ENCODE measurements around the gene SKP2. TPM values are rescaled to one million over a fixed set of nuclear protein-coding genes. Genes with fewer than 3 reads are reported as not detected.

Gene SKP2
- total and polyA plus RNA-seq, 2 donors (not counting 3 experiments of a cell fraction or from before 2014, with no cell fraction given): 12.5 to 40.9 TPM

GRCh38 chr5:36168737-36169136 lies 16.8 kb downstream of the SKP2 start:
- Histone ChIP-seq H3K9me3 (replicated peaks; ENCODE audit: control insufficient read depth, insufficient read depth, low read length) (no peaks in the 10 kb centered on the region), H4K20me1 (replicated peaks; ENCODE audit: control insufficient read depth, extremely low read depth, insufficient read depth, low read length) (no peaks in the 10 kb centered on the region), H2AFZ (ENCODE audit: low read depth, low read length) (no peak overlapping the region), H3K27ac (ENCODE audit: insufficient read depth, low read depth, low read length) (no peak overlapping the region), H3K4me2 (ENCODE audit: insufficient read depth, low read length) (no peak overlapping the region), H3K79me2 (ENCODE audit: control insufficient read depth, insufficient read depth, low read length) (peaks cover 2% of the 10 kb centered on the region), H3K36me3 (ENCODE audit: control insufficient read depth in 2 of 2, extremely low read depth in 1 of 2, insufficient read depth in 2 of 2, low read length in 2 of 2) (peaks cover 7 to 20% of the 10 kb centered on the region in 2 experiments), H3K4me1 (ENCODE audit: control insufficient read depth, extremely low read depth, insufficient read depth, low read length) (no peaks in the 10 kb centered on the region), H3K4me3 (replicated peaks in 1 of 3; ENCODE audit: insufficient read depth in 1 of 3, low read depth in 1 of 3, low read length in 3 of 3) (no peak overlapping the region), H3K9ac (replicated peaks; ENCODE audit: extremely low read depth, insufficient read depth, low read length) (no peak overlapping the region), H3K9me1 (replicated peaks; ENCODE audit: control insufficient read depth, extremely low read depth, insufficient read depth, low read length) (no peaks in the 10 kb centered on the region), H3K27me3 (ENCODE audit: control insufficient read depth in 2 of 2, insufficient read depth in 2 of 2, low read length in 2 of 2) (no peaks in the 10 kb centered on the region)
- FAIRE-seq (no peak), DNase-seq (ENCODE audit: low read depth, low spot score) (no peak)
- ChIA-PET POLR2A (no interaction called here), CTCF (interaction anchor here (0.8 to 3.5 kb wide), 2 partner anchors 10 to 57 kb away, joined by 3 to 20 read pairs; no protein-coding TSS in a partner anchor)
- BruUV-seq (replicated peaks): no TSS peak
- dilution Hi-C loops (cut with MboI; ENCODE audit: extremely low pct_ligation_motif_present, low sequenced_read_pairs) (no loop called here), intact Hi-C loops (cut with micrococcal nuclease) (no loop called here)
- no peak for TF ChIP-seq POLR2A (IDR thresholded peaks at IDR 0.05; ENCODE audit: low read depth, low read length)

GRCh38 chr5:36170832-36171424 lies 19.0 kb downstream of the SKP2 start:
- TF ChIP-seq POLR2AphosphoS5 (IDR thresholded peaks at IDR 0.05; ENCODE audit: insufficient read depth, low read depth, low read length): no peak
- TF ChIP-seq, protein P1, sequence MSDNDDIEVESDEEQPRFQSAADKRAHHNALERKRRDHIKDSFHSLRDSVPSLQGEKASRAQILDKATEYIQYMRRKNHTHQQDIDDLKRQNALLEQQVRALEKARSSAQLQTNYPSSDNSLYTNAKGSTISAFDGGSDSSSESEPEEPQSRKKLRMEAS (IDR thresholded peaks at IDR 0.05; ENCODE audit: insufficient read depth, insufficient read length): no peak
- TF ChIP-seq MYC (IDR thresholded peaks at IDR 0.05; ENCODE audit: low read depth, low read length): no peak
- TF ChIP-seq POLR2A (IDR thresholded peaks at IDR 0.05; ENCODE audit: low read depth, low read length): no peak
- TF ChIP-seq GATA2 (IDR thresholded peaks at IDR 0.05; ENCODE audit: insufficient read depth, insufficient read length, low read depth, low read length): no peak
- TF ChIP-seq, protein P2, sequence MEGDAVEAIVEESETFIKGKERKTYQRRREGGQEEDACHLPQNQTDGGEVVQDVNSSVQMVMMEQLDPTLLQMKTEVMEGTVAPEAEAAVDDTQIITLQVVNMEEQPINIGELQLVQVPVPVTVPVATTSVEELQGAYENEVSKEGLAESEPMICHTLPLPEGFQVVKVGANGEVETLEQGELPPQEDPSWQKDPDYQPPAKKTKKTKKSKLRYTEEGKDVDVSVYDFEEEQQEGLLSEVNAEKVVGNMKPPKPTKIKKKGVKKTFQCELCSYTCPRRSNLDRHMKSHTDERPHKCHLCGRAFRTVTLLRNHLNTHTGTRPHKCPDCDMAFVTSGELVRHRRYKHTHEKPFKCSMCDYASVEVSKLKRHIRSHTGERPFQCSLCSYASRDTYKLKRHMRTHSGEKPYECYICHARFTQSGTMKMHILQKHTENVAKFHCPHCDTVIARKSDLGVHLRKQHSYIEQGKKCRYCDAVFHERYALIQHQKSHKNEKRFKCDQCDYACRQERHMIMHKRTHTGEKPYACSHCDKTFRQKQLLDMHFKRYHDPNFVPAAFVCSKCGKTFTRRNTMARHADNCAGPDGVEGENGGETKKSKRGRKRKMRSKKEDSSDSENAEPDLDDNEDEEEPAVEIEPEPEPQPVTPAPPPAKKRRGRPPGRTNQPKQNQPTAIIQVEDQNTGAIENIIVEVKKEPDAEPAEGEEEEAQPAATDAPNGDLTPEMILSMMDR (IDR thresholded peaks at IDR 0.05; ENCODE audit: extremely low read depth in 1 of 2, insufficient read depth in 1 of 2, low read depth in 1 of 2, low read length in 2 of 2): no peak
- no peak for TF ChIP-seq JUN (IDR thresholded peaks at IDR 0.05; ENCODE audit: borderline replicate concordance, insufficient read depth, insufficient read length, low read depth)
- H3K36me3 ChIP-seq (ENCODE audit: control insufficient read depth in 2 of 2, extremely low read depth in 1 of 2, insufficient read depth in 2 of 2, low read length in 2 of 2): peaks cover 4 to 15% of the 10 kb centered on the region in 2 experiments
- H3K9me1 ChIP-seq (replicated peaks; ENCODE audit: control insufficient read depth, extremely low read depth, insufficient read depth, low read length): no peaks in the 10 kb centered on the region
- intact Hi-C loops (cut with micrococcal nuclease): loop anchor here (10.0 kb wide), 1 partner anchor 224 kb away; no protein-coding TSS in a partner anchor
- no peaks in the 10 kb centered on the region for H3K9me3 ChIP-seq (replicated peaks; ENCODE audit: control insufficient read depth, insufficient read depth, low read length)
- DNase-seq (ENCODE audit: low read depth, low spot score) (no peak), FAIRE-seq (no peak)
- no peak overlapping the region for H3K9ac ChIP-seq (replicated peaks; ENCODE audit: extremely low read depth, insufficient read depth, low read length)
- H3K4me1 ChIP-seq (ENCODE audit: control insufficient read depth, extremely low read depth, insufficient read depth, low read length): no peaks in the 10 kb centered on the region
- BruUV-seq (replicated peaks): no TSS peak
- no peak overlapping the region for H3K4me2 ChIP-seq (ENCODE audit: insufficient read depth, low read length)
- no peak overlapping the region for H3K4me3 ChIP-seq (replicated peaks in 1 of 3; ENCODE audit: insufficient read depth in 1 of 3, low read depth in 1 of 3, low read length in 3 of 3)
- H3K27me3 ChIP-seq (ENCODE audit: control insufficient read depth in 2 of 2, insufficient read depth in 2 of 2, low read length in 2 of 2): no peaks in the 10 kb centered on the region
- H3K27ac ChIP-seq (ENCODE audit: insufficient read depth, low read depth, low read length): no peak overlapping the region
- no peaks in the 10 kb centered on the region for H3K79me2 ChIP-seq (ENCODE audit: control insufficient read depth, insufficient read depth, low read length)
- H2AFZ ChIP-seq (ENCODE audit: low read depth, low read length): no peak overlapping the region
- H4K20me1 ChIP-seq (replicated peaks; ENCODE audit: control insufficient read depth, extremely low read depth, insufficient read depth, low read length): no peaks in the 10 kb centered on the region
- POLR2A ChIA-PET: no interaction called here
- dilution Hi-C loops (cut with MboI; ENCODE audit: extremely low pct_ligation_motif_present, low sequenced_read_pairs): no loop called here
- CTCF ChIA-PET: interaction anchor here (0.7 to 1.5 kb wide), 2 partner anchors 11 to 92 kb away, joined by 3 read pairs; no protein-coding TSS in a partner anchor

Data from endothelial cell of umbilical vein (primary cell).